ENCODE data around the gene ZFYVE27.

The ZFYVE27 gene

DNA sequence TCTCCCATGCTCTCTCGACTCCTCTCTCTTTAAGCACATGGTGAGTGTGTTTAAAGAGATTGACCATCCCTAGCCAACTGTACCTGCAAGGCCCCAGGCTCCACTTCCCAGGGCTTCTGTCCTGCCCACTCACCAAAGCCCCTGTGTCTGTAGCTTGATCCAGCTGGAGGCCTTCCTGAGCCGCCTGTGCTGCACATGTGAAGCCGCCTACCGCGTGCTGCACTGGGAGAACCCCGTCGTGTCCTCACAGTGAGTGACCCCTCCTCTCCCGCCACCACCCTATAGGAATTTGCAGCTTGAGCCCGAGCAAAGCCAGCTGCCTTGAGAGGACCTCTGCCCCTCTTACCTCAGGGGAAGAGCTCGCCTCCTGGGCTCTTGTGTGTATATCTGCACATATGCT lies 11.2 kb downstream of the ZFYVE27 start:
- no peak for DNase-seq

DNA sequence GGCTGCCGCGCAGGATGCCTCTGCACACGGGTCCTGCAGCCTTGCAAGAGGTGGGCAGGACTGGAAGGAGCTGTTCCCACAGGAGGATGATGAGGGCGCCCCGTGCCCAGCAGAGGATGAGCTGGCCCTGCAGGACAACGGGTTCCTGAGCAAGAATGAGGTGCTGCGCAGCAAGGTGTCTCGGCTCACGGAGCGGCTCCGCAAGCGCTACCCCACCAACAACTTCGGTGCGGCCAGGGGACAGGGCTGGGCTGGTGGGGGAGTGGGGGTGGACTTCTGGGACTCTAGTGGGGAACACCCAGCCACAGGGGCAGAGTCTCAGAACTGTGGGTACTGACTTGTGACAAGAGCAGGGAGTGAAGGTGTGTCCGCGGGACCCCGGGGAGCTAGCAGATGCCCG lies 16.0 kb downstream of the ZFYVE27 start:
- DNase-seq = no peak

DNA sequence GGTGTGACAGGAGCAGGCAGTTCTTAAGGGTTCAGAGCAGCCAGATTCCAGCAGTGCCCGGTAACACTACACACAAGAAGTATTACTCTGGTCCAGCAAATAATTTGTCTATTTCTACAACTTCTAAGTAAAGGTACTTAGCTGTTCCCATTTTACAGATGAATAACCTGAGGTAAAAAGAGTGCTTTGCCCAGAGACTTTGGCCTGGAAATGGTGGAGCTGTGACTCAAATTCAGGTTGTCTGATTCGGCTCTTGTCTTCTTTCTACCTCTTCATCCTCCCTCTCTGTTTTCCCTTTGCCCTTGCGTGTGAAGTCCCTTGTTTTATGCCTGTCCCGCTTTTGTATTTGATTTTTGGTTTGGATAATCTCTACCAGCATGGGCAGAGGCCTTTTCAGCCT lies 17.8 kb downstream of the ZFYVE27 start:
- DNase-seq = no peak

DNA sequence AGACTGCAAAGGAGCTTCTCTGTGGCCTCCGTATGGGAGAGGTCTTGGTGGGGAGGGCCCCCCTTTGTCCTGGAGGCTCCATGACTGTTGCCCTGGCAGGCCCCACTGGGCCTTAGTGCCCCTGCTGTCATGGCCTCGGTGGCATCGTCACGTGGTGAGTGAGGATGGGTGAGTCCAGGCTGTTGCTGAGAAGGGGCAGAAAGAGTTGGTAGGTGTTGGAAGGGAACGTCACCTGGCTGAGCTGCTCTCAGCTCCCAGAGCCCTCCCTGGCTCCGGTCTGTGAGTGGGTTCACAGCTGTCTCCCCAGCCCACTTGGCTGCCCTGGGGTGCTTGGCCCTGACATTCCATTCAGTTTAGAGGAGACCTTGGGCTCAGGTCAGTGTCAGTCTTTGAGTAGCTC lies 18.8 kb downstream of the ZFYVE27 start:
- no peak for DNase-seq

DNA sequence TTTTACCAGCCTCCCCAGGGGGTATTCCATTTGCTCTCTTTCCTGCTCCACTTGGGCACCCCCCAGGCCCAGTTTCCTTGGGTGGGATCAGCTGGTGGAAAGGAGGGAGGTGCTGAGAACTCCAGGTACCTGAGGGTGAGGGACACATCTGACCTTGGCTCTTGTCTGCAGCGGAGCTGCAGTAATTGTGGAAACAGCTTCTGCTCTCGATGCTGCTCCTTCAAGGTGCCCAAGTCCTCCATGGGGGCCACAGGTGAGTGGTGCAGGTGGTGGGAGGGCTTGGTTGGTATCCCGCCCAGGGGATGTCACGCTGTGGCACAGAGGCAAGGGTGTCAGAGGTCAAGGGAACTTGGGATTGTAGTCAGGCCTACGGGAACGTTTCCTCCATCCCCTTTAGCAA lies 20.5 kb downstream of the ZFYVE27 start:
- DNase-seq = no peak

DNA sequence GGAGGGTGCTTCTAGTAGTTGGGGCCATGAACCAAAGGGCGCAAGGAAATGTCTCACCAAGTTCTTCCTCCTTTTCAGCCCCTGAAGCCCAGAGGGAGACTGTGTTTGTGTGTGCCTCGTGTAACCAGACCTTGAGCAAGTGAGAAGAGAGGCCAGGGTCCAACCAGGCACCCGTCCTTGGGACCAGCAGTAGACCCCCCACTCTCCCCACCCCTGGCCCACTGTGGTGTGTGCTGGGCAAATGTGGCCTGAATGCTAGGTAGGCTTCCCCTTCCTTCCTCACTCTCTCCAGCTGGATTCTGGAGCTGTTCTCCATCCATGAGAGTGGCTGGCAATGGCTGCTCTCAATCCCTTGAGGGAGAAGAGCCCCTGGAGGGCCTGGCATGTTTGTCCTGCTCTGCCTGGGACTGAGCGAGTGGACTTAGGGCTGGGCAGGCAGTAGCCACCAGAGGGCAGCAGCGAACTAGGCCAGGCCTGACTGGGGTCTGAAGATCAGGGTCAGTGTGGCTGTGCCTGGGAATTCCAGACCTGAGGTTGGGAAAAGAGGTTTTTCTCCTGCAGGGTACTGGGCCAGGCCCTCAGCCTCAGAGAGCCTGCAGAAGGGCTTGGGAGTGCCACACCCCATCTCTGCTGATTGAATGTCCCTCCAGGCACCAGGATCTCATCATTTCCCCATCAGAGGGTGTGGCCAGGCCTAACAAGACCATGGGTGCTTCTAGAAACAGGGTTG lies 22.4 kb downstream of the ZFYVE27 start:
- DNase-seq = no peak

DNA sequence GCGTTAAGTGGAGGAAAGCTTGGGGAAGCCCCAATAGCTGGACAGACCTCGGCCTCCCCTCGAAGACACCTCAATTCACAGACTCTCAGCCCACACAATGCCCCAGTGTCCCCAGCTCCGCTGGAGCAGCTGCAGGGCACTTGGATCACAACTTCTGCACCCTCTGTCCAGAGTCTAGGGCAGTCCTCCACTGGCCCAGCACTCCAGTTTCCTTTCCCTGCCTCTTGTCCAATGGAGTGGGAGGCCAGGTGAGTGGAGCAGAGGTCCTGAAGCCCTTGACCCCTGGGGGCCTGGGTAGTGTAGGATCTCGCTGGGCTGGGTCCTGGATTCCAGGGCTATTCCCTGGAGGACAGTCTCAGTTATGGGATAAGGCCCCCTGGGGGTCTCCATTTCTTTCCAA lies 23.0 kb downstream of the ZFYVE27 start:
- DNase-seq = no peak

DNA sequence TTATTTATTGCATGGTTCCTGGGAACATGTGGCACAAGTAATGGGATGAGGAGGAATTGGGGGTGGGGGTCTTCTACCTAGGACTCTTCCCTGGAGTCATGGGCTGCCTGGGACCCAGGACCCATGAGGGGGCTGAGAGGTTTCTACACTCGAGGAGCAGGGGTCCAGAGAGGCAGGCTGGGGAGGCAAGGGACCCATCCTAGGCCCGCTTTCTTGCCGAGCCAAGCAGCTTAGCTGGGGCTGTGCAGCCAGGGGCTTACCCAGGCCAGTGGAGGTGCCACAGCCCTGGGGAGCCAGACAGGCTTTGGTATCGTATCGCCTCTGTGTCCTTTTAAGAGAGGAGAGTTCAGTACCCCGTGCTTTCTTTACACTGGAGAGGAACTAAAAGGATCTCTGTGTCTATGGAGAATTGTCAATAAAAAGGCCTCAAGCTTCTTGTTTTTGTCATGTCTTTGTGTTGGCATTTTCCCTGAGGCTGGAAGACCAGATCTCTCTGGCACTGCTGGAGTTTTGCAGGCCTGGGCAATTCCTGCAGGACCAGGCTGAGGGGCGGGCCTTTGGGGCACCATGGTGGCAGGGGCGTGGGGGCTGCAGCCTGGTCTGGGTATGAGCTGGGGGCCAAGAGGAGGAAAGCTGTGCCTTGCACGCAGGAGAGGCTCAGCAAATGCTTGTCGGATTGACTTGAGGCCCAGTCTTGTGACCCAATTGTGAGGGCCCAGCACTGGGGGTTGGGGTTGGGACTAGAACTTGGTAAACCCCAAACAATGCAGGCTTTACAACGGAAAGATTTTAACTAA lies 23.7 kb downstream of the ZFYVE27 start:
- DNase-seq = no peak

DNA sequence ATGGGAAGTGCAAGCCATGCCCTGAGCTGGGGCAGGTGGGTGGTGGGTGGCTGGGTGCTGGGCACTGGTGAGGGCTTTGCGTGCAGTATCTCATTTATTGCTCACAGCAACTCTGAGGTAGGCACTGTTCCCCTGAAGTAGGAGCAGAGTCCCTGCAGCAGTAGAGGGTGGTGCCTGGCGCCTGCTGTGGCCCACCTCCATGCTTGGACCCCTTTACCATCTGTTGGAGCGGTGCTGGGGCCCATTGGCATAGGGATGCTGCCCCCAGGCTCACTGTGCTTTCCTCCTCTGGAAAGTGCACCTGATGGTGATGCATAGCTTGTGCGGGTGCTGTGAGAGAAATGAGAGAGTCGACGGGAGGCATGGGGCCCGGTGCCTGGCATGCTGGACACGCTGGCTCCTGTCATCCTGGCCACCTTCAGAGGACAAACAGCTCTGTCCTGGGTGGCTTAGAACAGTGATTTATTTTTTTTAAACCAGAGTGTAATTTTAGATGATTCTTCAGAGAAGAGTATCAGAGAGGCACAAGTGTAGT lies 24.5 kb downstream of the ZFYVE27 start:
- DNase-seq = no peak

DNA sequence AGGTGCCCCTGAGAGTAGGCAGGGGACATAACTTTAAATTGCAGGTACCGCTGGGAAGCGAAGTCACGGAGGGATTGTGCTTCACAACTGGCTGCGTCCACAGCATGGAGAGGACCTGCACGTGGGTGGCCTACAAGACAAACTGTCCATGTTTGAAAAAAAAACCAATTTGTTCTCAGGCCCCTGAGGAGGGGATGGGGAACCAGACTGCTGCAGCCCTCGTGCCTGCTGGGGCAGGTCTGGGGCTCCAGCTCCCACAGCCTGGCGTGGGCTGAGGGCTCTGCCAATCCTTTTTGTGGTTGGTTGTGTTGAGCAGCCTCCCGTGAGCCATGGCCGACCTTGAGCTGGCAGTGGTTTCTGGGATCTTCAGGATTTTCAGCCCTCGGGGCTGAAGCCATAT lies 25.1 kb downstream of the ZFYVE27 start:
- DNase-seq = no peak

DNA sequence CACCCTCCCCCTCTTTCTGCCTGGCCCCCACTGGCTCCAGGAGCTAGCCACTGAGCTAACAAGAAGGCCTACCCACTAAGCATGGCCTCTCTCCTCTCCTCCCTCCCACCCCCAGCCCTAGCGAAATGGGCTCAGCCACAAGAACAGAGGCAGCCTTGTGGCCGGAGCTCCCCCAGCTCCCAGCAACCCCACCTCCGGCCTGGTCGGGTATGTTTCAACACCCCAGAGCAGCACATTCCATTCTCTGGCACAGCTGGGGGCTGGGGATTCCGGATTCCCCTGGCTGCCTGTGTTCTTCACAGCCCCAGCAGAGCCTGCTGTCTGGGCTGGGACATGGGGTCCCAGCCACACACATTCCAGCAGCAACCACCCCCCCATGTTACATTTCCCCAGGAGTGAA lies 25.9 kb downstream of the ZFYVE27 start:
- no peak for DNase-seq

DNA sequence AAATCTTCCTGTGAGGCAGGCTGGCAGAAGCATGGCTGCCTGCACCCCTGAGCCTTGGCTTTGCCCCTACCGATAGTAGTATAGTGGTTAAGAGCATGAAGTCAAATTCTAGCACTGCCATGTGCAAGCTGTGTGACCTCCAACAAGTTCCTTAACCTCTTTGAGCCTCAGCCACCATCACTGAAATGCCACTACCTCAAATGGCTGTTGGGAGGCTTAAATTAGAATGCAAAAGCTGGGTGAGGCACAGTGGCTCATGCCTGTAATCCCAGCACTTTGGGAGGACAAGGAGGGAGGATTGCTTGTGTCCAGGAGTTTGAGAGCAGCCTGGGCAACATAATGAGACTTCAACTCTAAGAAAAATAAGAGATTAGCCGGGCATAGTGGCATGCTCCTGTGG lies 26.5 kb downstream of the ZFYVE27 start:
- DNase-seq = no peak

DNA sequence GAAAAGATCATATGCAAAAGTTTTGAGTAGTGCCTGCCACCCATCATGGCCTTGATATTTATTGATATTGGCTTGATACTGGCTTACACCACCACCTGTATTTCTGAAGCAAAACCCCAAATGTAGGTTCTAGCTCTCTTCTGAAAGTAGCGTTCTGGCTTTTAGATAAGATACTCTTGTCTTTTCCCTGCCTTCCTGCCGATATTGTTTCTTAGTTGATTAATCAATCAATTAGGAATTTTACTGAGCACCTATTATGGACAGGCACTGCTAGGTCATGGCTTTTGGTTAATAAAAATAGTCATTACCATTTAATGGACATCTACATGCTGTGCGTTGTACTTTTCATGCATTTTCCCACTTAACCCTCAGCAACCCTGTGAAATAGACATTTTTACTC lies 27.0 kb downstream of the ZFYVE27 start:
- DNase-seq = no peak

DNA sequence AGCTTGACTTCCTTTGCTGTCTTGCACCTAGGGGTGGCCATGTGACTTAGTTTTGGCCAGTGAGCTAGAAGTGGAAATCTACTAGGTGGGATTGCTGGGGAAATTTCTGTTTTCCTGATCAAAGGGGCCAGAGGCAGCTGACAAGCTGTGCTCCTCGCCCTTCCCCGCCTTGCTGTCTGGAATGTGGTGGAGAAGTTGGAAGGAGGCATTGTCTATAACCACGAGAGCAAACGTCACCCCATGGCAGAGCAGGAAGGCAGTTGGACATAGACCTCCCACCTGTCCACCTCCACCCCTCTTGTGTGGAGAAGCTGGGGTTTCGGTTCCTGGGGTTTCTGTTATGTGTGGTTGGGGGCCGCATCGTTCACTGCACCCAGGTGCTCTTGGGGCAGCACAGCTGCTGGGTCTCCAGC lies 27.6 kb downstream of the ZFYVE27 start:
- no peak for DNase-seq

DNA sequence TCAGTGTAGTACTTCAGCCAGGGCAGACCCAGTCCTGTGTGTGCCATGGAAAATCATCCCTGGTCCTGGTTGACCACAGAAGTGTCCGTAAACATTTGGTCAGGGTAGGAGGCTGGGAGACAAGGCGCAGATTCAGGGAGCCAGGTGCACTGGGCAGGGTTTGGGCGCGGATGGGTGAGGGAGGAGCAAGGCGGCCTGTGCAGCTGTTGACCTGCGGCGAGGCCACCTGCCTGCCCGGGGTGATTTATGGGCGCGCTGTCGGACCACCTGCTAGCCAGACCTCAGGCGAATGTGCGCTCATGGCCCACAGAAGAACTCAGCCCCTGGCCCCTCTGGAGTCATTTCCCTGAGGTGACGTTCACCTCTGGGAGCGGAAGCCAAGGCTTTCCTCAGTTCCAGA lies 28.3 kb downstream of the ZFYVE27 start:
- no peak for DNase-seq

DNA sequence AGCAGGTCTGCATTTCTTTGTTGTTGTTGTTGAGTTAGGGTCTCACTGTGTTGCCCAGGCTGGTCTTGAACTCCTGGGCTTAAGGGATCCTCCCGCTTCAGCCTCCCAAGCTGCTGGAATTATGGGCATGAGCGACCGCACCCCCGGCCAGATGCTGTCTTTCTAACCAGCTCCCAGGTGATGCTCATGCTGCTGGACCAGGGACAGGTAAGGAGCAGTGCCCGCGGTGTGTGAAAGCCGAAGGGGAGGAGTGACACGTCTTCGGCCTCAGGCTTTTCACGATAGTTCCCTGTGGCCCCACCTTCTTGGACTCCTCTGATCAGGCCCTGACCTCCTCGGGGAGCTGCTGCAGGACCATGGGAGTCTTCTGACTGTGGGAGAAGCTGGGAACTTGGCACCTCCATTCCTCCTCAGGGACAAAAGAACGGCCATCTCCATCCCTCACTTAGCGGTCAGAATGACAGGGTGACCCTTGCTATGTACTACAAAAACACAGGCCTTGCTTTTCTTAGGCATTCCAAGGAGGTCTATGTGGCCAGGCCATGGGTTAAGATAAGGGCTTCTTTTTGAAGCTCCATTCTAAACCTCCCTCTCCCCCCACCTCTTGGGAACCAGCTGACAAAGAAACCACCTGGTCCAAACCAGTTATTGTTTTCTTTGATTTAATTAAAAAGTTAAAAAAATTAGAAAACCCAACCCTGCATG lies 29.3 kb downstream of the ZFYVE27 start:
- no peak for DNase-seq

DNA sequence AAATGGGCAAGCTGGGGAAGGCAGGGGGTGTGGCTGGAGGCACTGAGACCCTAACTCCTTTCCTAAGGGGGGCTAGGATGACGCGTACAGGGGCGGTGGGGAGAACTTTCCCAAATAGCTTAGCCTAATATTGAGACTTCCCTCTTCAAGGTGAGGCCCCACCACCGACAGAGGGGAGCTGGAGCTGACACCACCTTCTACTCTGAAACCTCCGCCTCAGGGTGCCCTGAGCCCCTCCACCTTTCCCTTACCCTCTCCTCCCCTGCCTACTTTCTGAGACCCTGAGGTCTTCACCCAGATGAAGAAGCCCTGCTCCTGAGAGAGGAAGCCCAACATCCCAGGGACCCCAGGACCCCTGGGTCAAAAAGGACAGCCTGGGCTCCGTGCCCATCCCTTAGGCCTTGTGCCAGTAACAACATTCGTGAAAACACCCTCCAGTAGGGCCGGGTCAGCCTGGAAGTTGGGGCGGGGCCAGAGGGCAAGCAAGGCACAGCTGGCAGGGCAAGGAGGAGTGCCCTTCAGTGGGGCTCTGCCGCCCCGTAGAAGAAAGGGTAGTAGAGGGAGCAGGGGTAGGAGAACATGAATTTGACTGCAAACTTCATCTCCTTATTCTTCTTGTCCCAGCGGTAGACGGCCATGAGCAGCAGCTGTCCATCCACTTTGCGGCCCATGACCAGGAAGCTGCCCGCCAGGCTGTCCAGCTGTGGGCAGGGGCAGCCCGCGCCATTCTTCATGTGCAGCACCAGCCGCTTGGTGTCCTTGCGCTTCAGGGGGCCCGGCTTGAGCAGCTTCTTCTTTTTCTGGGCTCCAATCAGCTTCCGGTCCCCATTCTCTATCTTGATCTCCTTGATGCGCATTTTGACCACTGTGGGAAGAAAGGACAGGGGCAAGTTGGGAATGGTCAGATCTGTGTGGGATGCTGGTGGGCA lies 30.3 kb downstream of the ZFYVE27 start:
- no peak for DNase-seq

DNA sequence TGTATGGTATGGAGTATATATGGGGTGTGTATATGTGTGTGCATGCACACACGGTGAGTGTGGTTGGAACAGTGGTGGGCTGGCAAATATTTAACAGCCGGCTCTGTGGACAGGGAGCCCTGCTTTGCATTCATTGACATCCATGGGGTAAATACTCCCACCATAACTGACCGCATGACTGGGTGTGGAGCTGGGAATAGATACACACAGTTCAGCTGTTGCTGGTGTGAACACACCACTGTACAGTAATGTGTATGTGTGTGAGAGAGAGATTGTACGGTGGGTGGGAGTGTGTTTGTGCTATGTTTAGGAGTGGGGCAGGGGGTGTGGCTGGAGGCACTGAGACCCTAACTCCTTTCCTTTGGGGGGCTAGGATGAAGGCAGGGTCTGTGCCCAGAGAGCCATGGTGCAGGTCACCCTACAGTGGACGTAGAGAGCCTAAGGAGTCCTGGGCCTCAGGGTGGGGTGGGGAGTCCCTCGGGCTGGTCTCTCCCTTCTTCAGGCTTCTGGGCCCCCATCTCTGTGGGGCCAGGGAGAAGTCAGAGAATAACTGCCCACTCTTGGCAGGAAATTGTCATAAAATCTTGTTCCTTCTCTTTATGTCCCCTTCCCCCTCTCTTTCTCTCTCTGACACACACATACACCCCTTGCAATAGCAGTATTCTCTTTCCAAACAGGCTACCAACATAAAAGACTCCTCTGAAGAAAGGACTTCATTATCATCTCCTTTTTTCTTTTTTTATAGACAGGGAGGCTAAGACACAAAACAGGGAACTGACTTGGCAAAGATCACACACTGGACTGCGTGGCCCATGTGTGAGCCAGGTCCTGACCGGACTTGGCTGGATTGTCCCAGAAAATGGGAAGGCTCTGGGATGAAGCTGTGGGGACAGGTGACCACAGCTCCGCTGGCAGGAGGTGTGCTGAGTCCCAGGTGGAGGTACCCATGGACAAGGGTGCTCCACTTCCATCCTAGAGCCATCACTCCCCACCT lies 31.7 kb downstream of the ZFYVE27 start:
- no peak for DNase-seq

DNA sequence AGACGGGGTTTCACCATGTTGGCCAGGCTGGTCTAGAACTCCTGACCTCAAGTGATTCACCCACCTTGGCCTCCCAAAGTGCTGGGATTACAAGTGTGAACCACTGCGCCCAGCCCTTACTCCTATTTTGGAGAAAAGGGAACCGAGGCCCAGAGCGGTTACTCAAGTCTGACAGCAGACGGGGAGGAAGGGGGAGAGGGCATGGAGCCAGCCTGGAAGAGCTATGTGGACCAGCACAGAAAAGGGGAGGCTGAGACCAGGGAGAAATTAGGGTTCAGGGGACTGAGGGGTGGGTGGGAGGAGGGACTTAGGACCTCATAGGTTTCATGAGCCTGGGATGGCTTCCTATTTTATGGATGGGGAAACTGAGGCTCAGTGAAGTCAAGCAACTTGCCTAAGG lies 33.3 kb downstream of the ZFYVE27 start:
- DNase-seq = no peak

DNA sequence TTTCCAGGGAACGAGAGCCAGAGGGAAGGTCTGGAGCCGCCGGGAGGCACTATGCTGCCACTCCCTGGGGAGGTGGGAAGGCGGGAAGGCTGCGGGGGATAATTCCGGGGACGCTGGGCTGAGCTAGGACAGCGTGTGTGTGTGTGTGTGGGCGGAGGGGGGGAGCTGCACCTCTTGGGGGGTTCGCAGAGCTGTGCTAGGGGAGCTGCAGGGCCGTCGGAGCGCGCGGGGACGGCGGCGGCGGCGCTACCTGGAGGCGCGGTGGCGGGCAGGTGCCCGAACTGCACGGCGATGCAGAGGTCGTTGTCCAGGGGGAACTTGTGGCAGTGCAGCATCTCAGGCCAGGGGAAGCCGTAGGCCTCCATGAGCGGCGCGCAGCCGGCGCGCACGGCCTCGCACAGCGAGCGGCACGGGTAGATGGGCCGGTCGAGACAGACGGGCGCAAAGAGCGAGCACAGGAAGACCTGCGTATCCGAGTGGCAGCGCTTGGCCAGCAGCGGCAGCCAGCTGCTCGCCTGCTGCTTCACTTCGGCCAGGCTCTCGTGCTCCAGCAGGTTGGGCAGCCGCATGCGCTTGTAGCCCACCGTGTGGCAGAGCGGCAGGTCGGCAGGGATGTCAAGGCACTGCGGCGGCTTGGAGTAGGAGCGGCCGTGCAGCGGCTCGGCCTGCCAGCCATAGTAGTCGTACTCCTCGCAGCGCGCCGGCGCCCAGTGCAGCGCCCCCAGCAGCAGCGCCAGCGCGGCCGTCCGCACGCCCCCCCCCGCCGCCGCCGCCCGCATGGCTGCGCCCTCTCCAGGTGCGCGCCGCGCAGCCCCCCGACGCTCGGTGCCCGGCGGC lies 34.3 kb downstream of the ZFYVE27 start:
- DNase-seq = no peak
